Transverse colon (tissue), 4 donors: ENCODE measurements around the gene ISM2. TPM values are rescaled to one million over a fixed set of nuclear protein-coding genes. Genes with fewer than 3 reads are reported as not detected.
"Not testable (repeated sequence)": the region's sequence is repeated elsewhere in the genome, so short reads cannot be mapped to it uniquely, and the experiment has no call there.

Experiments used
- DNase-seq: peaks from one replicate; pipeline ENCODE4 v3.0.0-alpha.2; 2019
- H3K27ac ChIP-seq, 4 donors: fragments of 200-600 bp; sonication (generic); 2 replicates each; pipeline ENCODE4 v1.5.1; 2016 to 2018; ENCODE audit warnings: inconsistent platforms in 4 of 4
- H3K27me3 ChIP-seq: fragments of 200-600 bp; sonication (generic); 2 replicates; pipeline ENCODE4 v1.5.1; 2017; ENCODE audit warnings: inconsistent platforms
- H3K36me3 ChIP-seq, 4 donors: fragments of 200-600 bp; sonication (generic); 2 replicates each; pipeline ENCODE4 v1.5.1; 2017 to 2019; ENCODE audit warnings: inconsistent platforms in 4 of 4
- H3K4me1 ChIP-seq, 4 donors: fragments of 200-600 bp; sonication (generic); 2 replicates each; pipeline ENCODE4 v1.5.1; 2017 to 2020; ENCODE audit warnings: inconsistent platforms in 4 of 4
- H3K4me3 ChIP-seq, 4 donors: fragments of 200-600 bp; sonication (generic); 1 replicate in 1 of 4; 2 replicates in 3 of 4; pipeline versions ENCODE4 v1.5.1 to v1.6.1; 2017 to 2019; ENCODE audit warnings: inconsistent platforms in 4 of 4
- H3K9me3 ChIP-seq, 2 donors: fragments of 200-600 bp; sonication (generic); 2 replicates each; pipeline ENCODE4 v1.5.1; 2017 to 2019; ENCODE audit warnings: inconsistent platforms in 2 of 2
- EP300 ChIP-seq: sonication (generic); formaldehyde crosslinking; IDR thresholded peaks from one replicate; pipeline ENCODE4 v1.6.1; 2017; ENCODE audit warnings: antibody characterized with exemption, low read depth
- POLR2A ChIP-seq: fragments of 450-650 bp; IDR thresholded peaks from one replicate; pipeline ENCODE4 v1.6.1; 2016; ENCODE audit warnings: antibody characterized with exemption, mild to moderate bottlenecking, moderate library complexity
- POLR2AphosphoS5 ChIP-seq, 3 donors: sonication (generic); formaldehyde crosslinking; IDR thresholded peaks; one replicate each; pipeline ENCODE4 v1.6.1; 2016; ENCODE audit warnings: antibody characterized with exemption in 3 of 3
- WGBS, 2 donors: methylation state at CpG; one replicate each; pipeline ENCODE4 v1.1.5; 2018; ENCODE audit warnings: low coverage in 1 of 2; 5-methylcytosine and 5-hydroxymethylcytosine counted together
- in situ Hi-C, 4 donors: fragments of 200-750 bp; cut with MboI; loops; one replicate each; pipeline versions ENCODE4 v1.15.0 to v1.15.1; 2017; ENCODE audit warnings: low sequenced_read_pairs in 3 of 4, low pct_ligation_motif_present in 1 of 4, low pct_unique_long_range_greater_than_20kb in 1 of 4
- intact Hi-C: fragments of 100-400 bp; cut with DNase I; formaldehyde crosslinking; loops from one replicate; pipeline ENCODE4 v1.15.1; 2023; ENCODE audit warnings: low total_unique reads
- total RNA-seq, 4 donors: library from RNA; depleted of rRNA; stranded (reverse); fragments of >200 nt; gene quantifications; one replicate each; pipeline ENCODE4 v1.1.0, GENCODE V29; 2016
- TF ChIP-seq, protein P1 (sequence below), 5 experiments: fragments of 200-600 bp in 3 of 5; fragments of 450-650 bp in 2 of 5; sonication (generic) in 3 of 5; IDR thresholded peaks; 1 replicate in 2 of 5; 2 replicates in 3 of 5; pipeline ENCODE4 v1.5.1; 2016 to 2017; ENCODE audit warnings: antibody characterized with exemption in 5 of 5, inconsistent platforms in 3 of 5, mild to moderate bottlenecking in 2 of 5, moderate library complexity in 1 of 5

The ISM2 gene
- total RNA-seq, 4 donors from 2014 or later = 0.27 TPM; not detected in 3

DNA sequence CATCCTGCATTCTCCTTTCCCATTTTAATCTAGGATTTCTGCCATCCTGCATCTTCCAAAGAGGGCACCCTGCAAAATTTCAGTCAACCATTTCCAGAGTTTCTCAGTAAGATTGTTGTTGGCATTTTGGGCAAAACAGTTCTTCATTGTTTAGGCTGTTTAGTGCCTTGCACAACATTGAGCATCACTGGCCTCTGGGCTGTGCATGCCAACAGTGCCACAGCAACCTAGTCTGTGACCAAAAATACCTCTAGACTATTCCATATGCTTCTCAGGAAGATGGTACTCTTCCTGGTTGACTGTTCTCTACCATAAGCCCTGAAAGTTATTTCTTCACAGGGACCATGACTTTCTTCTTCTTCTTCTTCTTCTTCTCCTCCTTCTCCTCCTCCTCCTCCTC, 32.5 kb upstream of the ISM2 start:
- in situ Hi-C loops = no loop called here
- Histone ChIP-seq H3K27me3 (no peaks in the 10 kb centered on the region), H3K27ac (no peak overlapping the region), H3K9me3 (no peaks in the 10 kb centered on the region), H3K4me3 (no peak overlapping the region), H3K36me3 (peaks cover 0 to 9% (median 3%) of the 10 kb centered on the region in 4 donors), H3K4me1 (no peaks in the 10 kb centered on the region)
- no peak for DNase-seq
- intact Hi-C loops = no loop called here
- TF ChIP-seq POLR2A (no peak), EP300 (no peak), POLR2AphosphoS5 (IDR thresholded peaks at IDR 0.05) (no peak)
- TF ChIP-seq, protein P1, sequence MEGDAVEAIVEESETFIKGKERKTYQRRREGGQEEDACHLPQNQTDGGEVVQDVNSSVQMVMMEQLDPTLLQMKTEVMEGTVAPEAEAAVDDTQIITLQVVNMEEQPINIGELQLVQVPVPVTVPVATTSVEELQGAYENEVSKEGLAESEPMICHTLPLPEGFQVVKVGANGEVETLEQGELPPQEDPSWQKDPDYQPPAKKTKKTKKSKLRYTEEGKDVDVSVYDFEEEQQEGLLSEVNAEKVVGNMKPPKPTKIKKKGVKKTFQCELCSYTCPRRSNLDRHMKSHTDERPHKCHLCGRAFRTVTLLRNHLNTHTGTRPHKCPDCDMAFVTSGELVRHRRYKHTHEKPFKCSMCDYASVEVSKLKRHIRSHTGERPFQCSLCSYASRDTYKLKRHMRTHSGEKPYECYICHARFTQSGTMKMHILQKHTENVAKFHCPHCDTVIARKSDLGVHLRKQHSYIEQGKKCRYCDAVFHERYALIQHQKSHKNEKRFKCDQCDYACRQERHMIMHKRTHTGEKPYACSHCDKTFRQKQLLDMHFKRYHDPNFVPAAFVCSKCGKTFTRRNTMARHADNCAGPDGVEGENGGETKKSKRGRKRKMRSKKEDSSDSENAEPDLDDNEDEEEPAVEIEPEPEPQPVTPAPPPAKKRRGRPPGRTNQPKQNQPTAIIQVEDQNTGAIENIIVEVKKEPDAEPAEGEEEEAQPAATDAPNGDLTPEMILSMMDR (IDR thresholded peaks at IDR 0.05) = no peak

DNA sequence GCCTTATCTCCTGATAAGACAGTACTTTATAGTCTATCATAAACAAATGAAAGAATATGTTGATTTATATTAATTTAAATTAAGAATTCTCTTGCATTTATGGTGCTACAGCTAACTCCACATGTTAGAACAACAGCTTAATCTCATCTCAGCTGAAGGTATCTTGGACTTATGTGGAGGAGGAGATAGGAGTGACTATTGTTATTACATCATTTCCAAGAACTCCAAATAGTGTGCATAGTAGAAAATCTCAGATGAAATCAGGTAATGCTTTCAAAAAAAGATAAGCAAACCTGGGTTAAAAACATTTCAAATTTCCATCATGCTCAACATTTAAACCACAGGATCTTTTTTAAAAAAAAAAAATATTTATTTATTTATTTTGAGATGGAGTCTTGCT, 31.3 kb upstream of the ISM2 start:
- TF ChIP-seq POLR2AphosphoS5 (IDR thresholded peaks at IDR 0.05) (no peak), EP300 (no peak), POLR2A (no peak)
- TF ChIP-seq, protein P1 (IDR thresholded peaks at IDR 0.05) = no peak
- in situ Hi-C loops = no loop called here

DNA sequence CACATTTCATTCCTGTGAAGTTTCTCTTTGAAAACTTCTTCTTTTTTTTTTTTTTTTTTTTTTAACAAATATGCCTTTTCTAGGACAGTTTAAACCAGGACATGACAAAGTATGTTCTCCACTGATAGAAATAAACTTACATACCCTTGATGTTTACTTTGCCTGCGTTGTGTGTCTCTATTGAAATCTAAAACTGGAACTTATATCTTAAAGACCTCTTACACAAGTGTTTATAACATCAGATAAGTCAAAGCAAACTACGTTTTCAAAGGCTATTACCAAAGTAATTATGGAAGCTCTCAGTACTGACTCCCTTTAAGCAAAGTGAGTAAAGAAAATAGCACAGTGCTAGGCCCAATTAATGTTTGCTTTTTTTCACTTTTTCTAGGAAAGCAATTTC, 30.6 kb upstream of the ISM2 start:
- 44 to 83% methylated on average over 2 of the region's 2 CpGs for WGBS, 2 donors
- H3K4me3 ChIP-seq = no peak overlapping the region
- intact Hi-C loops = no loop called here

More for the DNA sequence above, 31.3 kb upstream of the ISM2 start:
- intact Hi-C loops = no loop called here
- DNase-seq = no peak
- no peaks in the 10 kb centered on the region for H3K4me1 ChIP-seq
- no peaks in the 10 kb centered on the region for H3K9me3 ChIP-seq
- no peak overlapping the region for H3K27ac ChIP-seq
- no peak overlapping the region for H3K4me3 ChIP-seq
- no peaks in the 10 kb centered on the region for H3K27me3 ChIP-seq
- no peaks in the 10 kb centered on the region for H3K36me3 ChIP-seq

DNA sequence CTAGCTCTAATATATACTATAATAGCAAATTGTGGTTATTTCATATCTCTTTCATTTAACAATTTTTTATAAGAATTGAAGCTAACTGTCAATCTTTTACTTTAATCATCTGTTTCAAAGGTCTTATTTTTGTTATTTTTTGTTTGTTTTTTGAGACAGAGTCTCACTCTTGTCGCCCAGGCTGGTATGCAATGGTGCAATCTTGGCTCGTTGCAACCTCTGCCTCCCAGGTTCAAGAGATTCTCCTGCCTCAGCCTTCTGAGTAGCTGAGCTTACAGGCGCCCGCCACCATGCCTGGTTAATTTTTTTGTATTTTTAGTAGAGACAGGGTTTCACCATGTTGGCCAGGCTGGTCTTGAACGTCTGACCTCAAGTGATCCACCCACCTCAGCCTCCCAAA, 30.1 kb upstream of the ISM2 start:
- H3K27ac ChIP-seq, intact Hi-C loops, in situ Hi-C loops, H3K27me3 ChIP-seq, DNase-seq, H3K36me3 ChIP-seq, H3K4me3 ChIP-seq, H3K9me3 ChIP-seq, H3K4me1 ChIP-seq: not testable (repeated sequence)
- WGBS, 2 donors = 88 to 91% methylated on average over 5 of the region's 5 CpGs

More for the DNA sequence above, 30.6 kb upstream of the ISM2 start:
- H3K4me1 ChIP-seq = no peaks in the 10 kb centered on the region
- no peaks in the 10 kb centered on the region for H3K36me3 ChIP-seq
- in situ Hi-C loops = no loop called here
- no peak for DNase-seq
- no peaks in the 10 kb centered on the region for H3K9me3 ChIP-seq
- TF ChIP-seq POLR2A = no peak
- H3K27ac ChIP-seq = no peak overlapping the region
- H3K27me3 ChIP-seq = no peaks in the 10 kb centered on the region

DNA sequence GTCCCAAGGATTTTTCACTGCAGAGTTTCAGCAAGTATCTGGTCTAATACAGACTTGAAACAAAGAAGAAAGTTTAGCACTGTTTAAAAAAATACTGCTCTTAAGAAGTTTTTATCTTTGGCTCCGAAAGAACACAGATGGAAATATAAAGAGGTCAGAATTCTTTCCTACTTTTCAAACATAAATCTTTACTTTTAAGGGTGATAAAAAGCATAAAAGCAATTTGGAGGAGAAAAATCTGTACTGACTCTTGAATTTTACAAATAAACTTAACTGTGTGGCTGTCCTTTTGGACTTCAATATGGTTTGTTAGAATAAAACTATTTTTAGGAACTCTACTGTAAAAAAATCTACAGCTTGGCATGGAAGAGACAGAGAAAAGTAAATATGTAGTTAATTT, 27.6 kb upstream of the ISM2 start:
- H3K27ac ChIP-seq = no peak overlapping the region
- in situ Hi-C loops = no loop called here
- peaks cover 0 to 3% (median 0%) of the 10 kb centered on the region in 4 donors for H3K36me3 ChIP-seq
- no peaks in the 10 kb centered on the region for H3K9me3 ChIP-seq
- H3K4me3 ChIP-seq = no peak overlapping the region
- no peaks in the 10 kb centered on the region for H3K4me1 ChIP-seq
- intact Hi-C loops = no loop called here
- WGBS, 2 donors = 65 to 80% methylated on average over 1 of the region's 1 CpG
- no peak for TF ChIP-seq EP300
- no peak for TF ChIP-seq POLR2AphosphoS5 (IDR thresholded peaks at IDR 0.05)
- no peak for TF ChIP-seq POLR2A
- TF ChIP-seq, protein P1 (IDR thresholded peaks at IDR 0.05) = no peak
- no peaks in the 10 kb centered on the region for H3K27me3 ChIP-seq
- no peak for DNase-seq
